Measurements from ENCODE around the gene DNAH1.
A peak's percentile ranks its signal among the peaks of the same experiment; 100 is the strongest.

Gene DNAH1

GRCh38 chr3:52430416-52430810 lies 114.3 kb downstream of the DNAH1 start:
- no peaks in the 10 kb centered on the region for H3K36me3 Mint-ChIP-seq (ENCODE audit: low read depth)
- no peaks in the 10 kb centered on the region for H3K9me3 Mint-ChIP-seq
- H3K4me3 Mint-ChIP-seq: no peak overlapping the region
- H3K27me3 Mint-ChIP-seq (ENCODE audit: low read depth): no peaks in the 10 kb centered on the region
- TF ChIP-seq CTCF (IDR thresholded peaks at IDR 0.05; ENCODE audit: unreplicated experiment in 3 of 3): no peak
- peaks cover 34% of the 10 kb centered on the region for H3K4me1 Mint-ChIP-seq
- no peak overlapping the region for H3K27ac Mint-ChIP-seq

DNA sequence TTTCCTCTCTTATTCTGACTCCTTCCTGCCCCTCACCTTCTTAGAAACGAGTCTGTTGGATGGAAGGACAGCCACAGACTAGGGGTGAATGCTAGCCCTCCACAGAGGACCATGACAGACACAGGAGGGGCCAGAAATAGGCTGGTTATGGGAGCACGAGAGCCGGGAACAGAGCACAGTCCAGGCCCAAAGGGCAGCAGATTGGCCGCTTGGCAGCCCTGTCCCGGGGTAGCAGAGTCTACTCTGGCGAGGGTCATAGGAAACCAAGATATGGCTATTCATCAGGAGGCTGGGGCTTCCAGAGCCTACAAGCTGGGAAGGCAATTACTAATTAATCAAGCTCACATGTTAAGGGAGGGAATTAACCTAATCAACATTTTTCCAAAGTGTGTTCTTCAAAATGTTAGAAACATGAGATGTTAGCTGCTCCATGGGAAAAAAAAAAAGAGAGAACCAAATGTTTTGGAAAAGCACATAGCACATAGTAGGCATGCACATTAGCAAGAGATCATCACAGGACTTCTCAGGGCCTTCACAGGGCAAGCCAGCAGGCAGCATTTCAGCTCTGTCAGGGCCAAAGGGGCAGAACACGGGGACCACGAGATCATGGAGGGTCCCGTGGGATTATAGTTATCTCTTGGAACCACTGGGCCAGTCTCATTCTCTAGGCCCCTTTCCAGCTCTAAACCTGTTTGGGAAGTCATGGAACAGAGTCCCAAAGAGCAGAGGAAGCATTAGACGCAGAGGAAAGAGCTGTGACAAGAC lies 115.5 kb downstream of the DNAH1 start:
- Mint-ChIP-seq H3K9me3 (no peaks in the 10 kb centered on the region), H3K4me1 (peaks cover 42% of the 10 kb centered on the region), H3K36me3 (ENCODE audit: low read depth) (no peaks in the 10 kb centered on the region), H3K27ac (peak overlapping the region; percentile 57 to 74 (median 73)), H3K4me3 (peak overlapping the region in 2 of 3 experiments; percentile 0 to 31), H3K27me3 (ENCODE audit: low read depth) (no peaks in the 10 kb centered on the region)
- TF ChIP-seq CTCF (IDR thresholded peaks at IDR 0.05; ENCODE audit: unreplicated experiment in 3 of 3): no peak

DNA sequence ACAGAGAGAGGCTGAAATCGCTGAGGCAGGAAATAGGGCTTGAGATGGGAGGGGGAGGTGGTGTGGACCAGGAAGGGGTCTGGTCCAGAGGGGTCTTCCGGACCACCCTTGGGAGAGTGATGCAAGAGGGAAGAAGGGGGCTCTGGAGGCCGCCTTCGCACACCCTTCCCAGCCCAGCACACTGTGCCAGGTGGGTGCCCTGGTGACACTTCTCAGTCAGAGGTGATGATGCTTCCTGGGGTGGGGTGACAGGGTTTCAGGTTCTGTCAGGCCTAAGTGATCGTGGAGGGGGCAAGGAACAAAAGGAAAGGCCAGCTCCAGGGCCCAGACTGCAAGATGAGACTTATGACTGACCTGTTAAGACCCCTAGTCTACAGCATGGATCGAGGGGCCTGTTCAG lies 116.1 kb downstream of the DNAH1 start:
- Mint-ChIP-seq H3K4me3 (peak overlapping the region in 2 of 3 experiments; percentile 0 to 31), H3K27me3 (ENCODE audit: low read depth) (no peaks in the 10 kb centered on the region), H3K27ac (peak overlapping the region; percentile 57 to 74 (median 73)), H3K36me3 (ENCODE audit: low read depth) (no peaks in the 10 kb centered on the region), H3K4me1 (peaks cover 43% of the 10 kb centered on the region), H3K9me3 (no peaks in the 10 kb centered on the region)
- TF ChIP-seq CTCF (IDR thresholded peaks at IDR 0.05; ENCODE audit: unreplicated experiment in 3 of 3): no peak

DNA sequence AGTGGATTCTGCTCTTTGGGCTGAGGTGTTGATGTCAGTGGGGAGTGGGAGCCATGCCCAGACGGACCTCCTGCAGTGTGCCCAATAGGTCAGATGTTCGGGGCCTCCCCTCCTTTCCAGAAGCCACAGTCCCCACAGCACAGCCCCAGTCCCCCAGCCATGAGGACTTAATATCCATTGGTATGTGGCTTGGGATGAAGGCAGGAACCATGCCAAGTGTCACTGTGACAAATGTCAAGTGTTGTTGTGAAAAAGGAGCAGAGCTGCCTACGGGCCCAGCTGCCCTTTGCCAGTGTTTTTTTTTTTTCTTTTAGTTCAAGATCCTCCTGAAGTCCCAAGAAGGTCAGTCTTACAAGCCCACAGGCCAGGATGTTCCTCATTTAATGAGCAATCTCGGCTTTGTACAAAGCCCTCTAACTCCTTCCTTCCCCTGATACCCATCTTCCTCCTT lies 116.6 kb downstream of the DNAH1 start:
- Mint-ChIP-seq H3K27me3 (ENCODE audit: low read depth) (no peaks in the 10 kb centered on the region), H3K4me3 (no peak overlapping the region), H3K9me3 (no peaks in the 10 kb centered on the region)

GRCh38 chr3:52433328-52433995 lies 117.3 kb downstream of the DNAH1 start:
- Mint-ChIP-seq H3K4me3 (no peak overlapping the region), H3K27ac (peak overlapping the region; percentile 54 to 79 (median 73)), H3K4me1 (peaks cover 43% of the 10 kb centered on the region), H3K9me3 (no peaks in the 10 kb centered on the region), H3K36me3 (ENCODE audit: low read depth) (no peaks in the 10 kb centered on the region), H3K27me3 (ENCODE audit: low read depth) (no peaks in the 10 kb centered on the region)
- no peak for TF ChIP-seq CTCF (IDR thresholded peaks at IDR 0.05; ENCODE audit: unreplicated experiment in 3 of 3)

More for the DNA sequence above, 116.6 kb downstream of the DNAH1 start:
- Mint-ChIP-seq H3K4me1 (peaks cover 43% of the 10 kb centered on the region), H3K27ac (peak overlapping the region; percentile 54 to 79 (median 73)), H3K36me3 (ENCODE audit: low read depth) (no peaks in the 10 kb centered on the region)
- TF ChIP-seq CTCF (IDR thresholded peaks at IDR 0.05; ENCODE audit: unreplicated experiment in 3 of 3): no peak

Measured in nephron (organoid).